Measurements from ENCODE around the gene RGL4. TPM values are rescaled to one million over a fixed set of nuclear protein-coding genes. Genes with fewer than 3 reads are reported as not detected.

Gene RGL4
- polyA plus RNA-seq, 2 donors = 0.40 to 0.73 TPM

GRCh38 chr22:23709107-23709506 is 18.3 kb downstream of the RGL4 start:
- H3K4me3 ChIP-seq (ENCODE audit: low read depth in 1 of 2, low read length in 2 of 2) = no peak overlapping the region
- H3K36me3 ChIP-seq (ENCODE audit: control insufficient read depth in 2 of 2, insufficient read depth in 2 of 2, low read length in 1 of 2) = peaks cover 10 to 27% of the 10 kb centered on the region in 2 donors
- H3K27ac ChIP-seq (ENCODE audit: low read depth in 2 of 2, low read length in 1 of 2) = no peak overlapping the region
- WGBS, 2 donors = 88 to 90% methylated on average over 2 of the region's 2 CpGs
- H3K4me1 ChIP-seq (ENCODE audit: control insufficient read depth in 2 of 2, insufficient read depth in 2 of 2, low read length in 1 of 2) = no peaks in the 10 kb centered on the region
- no peaks in the 10 kb centered on the region for H3K27me3 ChIP-seq (ENCODE audit: control insufficient read depth in 1 of 2, insufficient read depth in 2 of 2, low read length in 2 of 2)
- no peaks in the 10 kb centered on the region for H3K9me3 ChIP-seq (ENCODE audit: control insufficient read depth in 2 of 2, insufficient read depth in 1 of 2, low read depth in 1 of 2, low read length in 1 of 2)

GRCh38 chr22:23712256-23712655 is 21.4 kb downstream of the RGL4 start:
- no peak overlapping the region for H3K4me3 ChIP-seq (ENCODE audit: low read depth in 1 of 2, low read length in 2 of 2)
- no peaks in the 10 kb centered on the region for H3K9me3 ChIP-seq (ENCODE audit: control insufficient read depth in 2 of 2, insufficient read depth in 1 of 2, low read depth in 1 of 2, low read length in 1 of 2)
- peaks cover 3 to 21% of the 10 kb centered on the region in 2 donors for H3K36me3 ChIP-seq (ENCODE audit: control insufficient read depth in 2 of 2, insufficient read depth in 2 of 2, low read length in 1 of 2)
- no peaks in the 10 kb centered on the region for H3K27me3 ChIP-seq (ENCODE audit: control insufficient read depth in 1 of 2, insufficient read depth in 2 of 2, low read length in 2 of 2)
- no peak overlapping the region for H3K27ac ChIP-seq (ENCODE audit: low read depth in 2 of 2, low read length in 1 of 2)
- peaks cover under 1 to 3% of the 10 kb centered on the region in 2 donors for H3K4me1 ChIP-seq (ENCODE audit: control insufficient read depth in 2 of 2, insufficient read depth in 2 of 2, low read length in 1 of 2)
- WGBS, 2 donors = 94 to 95% methylated on average over 12 of the region's 12 CpGs

- 91 to 96% methylated on average over 28 of the region's 28 CpGs for WGBS, 2 donors
- H3K4me3 ChIP-seq (ENCODE audit: low read depth in 1 of 2, low read length in 2 of 2) = no peak overlapping the region
- H3K36me3 ChIP-seq (ENCODE audit: control insufficient read depth in 2 of 2, insufficient read depth in 2 of 2, low read length in 1 of 2) = peaks cover 0 to 18% of the 10 kb centered on the region in 2 donors
- H3K4me1 ChIP-seq (ENCODE audit: control insufficient read depth in 2 of 2, insufficient read depth in 2 of 2, low read length in 1 of 2) = peaks cover 5 to 6% of the 10 kb centered on the region in 2 donors
- H3K27ac ChIP-seq (ENCODE audit: low read depth in 2 of 2, low read length in 1 of 2) = no peak overlapping the region
- H3K27me3 ChIP-seq (ENCODE audit: control insufficient read depth in 1 of 2, insufficient read depth in 2 of 2, low read length in 2 of 2) = no peaks in the 10 kb centered on the region
- H3K9me3 ChIP-seq (ENCODE audit: control insufficient read depth in 2 of 2, insufficient read depth in 1 of 2, low read depth in 1 of 2, low read length in 1 of 2) = no peaks in the 10 kb centered on the region
Observed at GRCh38 chr22:23713696-23714595, 23.1 kb downstream of the RGL4 start.

- 89 to 90% methylated on average over 22 to 23 of the region's 23 CpGs for WGBS, 2 donors
- Histone ChIP-seq H3K9me3 (ENCODE audit: control insufficient read depth in 2 of 2, insufficient read depth in 1 of 2, low read depth in 1 of 2, low read length in 1 of 2) (no peaks in the 10 kb centered on the region), H3K4me1 (ENCODE audit: control insufficient read depth in 2 of 2, insufficient read depth in 2 of 2, low read length in 1 of 2) (peaks cover 5 to 6% of the 10 kb centered on the region in 2 donors), H3K27ac (ENCODE audit: low read depth in 2 of 2, low read length in 1 of 2) (no peak overlapping the region), H3K4me3 (ENCODE audit: low read depth in 1 of 2, low read length in 2 of 2) (no peak overlapping the region), H3K36me3 (ENCODE audit: control insufficient read depth in 2 of 2, insufficient read depth in 2 of 2, low read length in 1 of 2) (peaks cover 0 to 15% of the 10 kb centered on the region in 2 donors), H3K27me3 (ENCODE audit: control insufficient read depth in 1 of 2, insufficient read depth in 2 of 2, low read length in 2 of 2) (no peaks in the 10 kb centered on the region)
Observed at GRCh38 chr22:23714596-23715578, 24.1 kb downstream of the RGL4 start.

GRCh38 chr22:23715806-23716375 is 25.1 kb downstream of the RGL4 start:
- no peaks in the 10 kb centered on the region for H3K9me3 ChIP-seq (ENCODE audit: control insufficient read depth in 2 of 2, insufficient read depth in 1 of 2, low read depth in 1 of 2, low read length in 1 of 2)
- 72 to 73% methylated on average over 18 of the region's 18 CpGs for WGBS, 2 donors
- peak overlapping the region in 1 of 2 donors; percentile 89 for H3K4me3 ChIP-seq (ENCODE audit: low read depth in 1 of 2, low read length in 2 of 2)
- peaks cover 5 to 6% of the 10 kb centered on the region in 2 donors for H3K4me1 ChIP-seq (ENCODE audit: control insufficient read depth in 2 of 2, insufficient read depth in 2 of 2, low read length in 1 of 2)
- no peaks in the 10 kb centered on the region for H3K27me3 ChIP-seq (ENCODE audit: control insufficient read depth in 1 of 2, insufficient read depth in 2 of 2, low read length in 2 of 2)
- H3K27ac ChIP-seq (ENCODE audit: low read depth in 2 of 2, low read length in 1 of 2) = no peak overlapping the region
- H3K36me3 ChIP-seq (ENCODE audit: control insufficient read depth in 2 of 2, insufficient read depth in 2 of 2, low read length in 1 of 2) = peaks cover 0 to 15% of the 10 kb centered on the region in 2 donors

DNA sequence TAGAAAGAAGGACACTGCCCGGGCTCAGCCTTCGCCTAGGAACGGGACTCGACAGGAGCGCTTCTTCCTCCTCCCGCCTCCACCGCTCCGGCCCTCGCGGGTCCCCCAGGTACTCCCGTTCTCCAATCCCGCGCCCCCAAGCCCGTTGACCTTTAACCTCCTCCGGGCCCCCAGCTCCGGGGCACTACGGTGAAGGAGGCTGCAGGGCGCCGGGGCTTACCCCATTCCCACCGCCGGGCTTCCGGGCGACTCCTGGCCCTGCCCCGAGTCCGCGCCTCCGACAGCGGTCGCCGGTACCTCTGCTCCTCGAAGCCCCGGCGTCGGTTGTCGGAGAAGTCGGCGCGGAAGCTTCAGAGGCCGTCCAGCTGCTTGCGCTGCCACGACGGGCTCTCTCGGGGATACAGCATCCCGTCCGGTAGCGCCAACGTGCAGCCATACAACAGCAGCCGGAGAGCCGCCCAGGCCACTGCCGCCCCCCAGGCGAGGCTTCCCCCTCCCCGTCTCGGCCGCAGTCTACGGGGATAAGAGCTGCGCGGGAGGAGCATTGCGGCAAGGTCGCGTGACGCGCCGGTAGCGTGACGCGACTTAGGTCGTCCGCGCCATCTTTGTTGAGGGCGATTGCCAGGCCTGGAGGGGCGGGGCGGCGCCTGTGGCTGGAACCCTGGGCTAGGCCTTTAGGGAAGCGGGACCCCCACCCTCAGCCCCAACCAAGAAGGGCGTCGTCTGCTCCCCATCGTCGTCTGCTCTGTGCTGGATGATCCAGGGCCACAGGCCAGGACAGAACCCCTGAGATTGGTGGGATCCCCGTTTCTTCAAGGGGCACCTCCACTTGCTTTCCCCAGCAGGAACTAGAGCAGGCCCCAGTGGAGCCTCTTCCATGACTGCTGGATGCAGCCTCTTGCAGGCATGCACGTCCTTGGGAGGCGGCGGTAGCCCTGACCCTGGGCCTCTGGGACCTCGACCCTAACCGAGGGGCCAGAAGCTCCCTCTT is 26.3 kb downstream of the RGL4 start:
- H3K4me1 ChIP-seq (ENCODE audit: control insufficient read depth in 2 of 2, insufficient read depth in 2 of 2, low read length in 1 of 2) = peaks cover 5 to 6% of the 10 kb centered on the region in 2 donors

DNA sequence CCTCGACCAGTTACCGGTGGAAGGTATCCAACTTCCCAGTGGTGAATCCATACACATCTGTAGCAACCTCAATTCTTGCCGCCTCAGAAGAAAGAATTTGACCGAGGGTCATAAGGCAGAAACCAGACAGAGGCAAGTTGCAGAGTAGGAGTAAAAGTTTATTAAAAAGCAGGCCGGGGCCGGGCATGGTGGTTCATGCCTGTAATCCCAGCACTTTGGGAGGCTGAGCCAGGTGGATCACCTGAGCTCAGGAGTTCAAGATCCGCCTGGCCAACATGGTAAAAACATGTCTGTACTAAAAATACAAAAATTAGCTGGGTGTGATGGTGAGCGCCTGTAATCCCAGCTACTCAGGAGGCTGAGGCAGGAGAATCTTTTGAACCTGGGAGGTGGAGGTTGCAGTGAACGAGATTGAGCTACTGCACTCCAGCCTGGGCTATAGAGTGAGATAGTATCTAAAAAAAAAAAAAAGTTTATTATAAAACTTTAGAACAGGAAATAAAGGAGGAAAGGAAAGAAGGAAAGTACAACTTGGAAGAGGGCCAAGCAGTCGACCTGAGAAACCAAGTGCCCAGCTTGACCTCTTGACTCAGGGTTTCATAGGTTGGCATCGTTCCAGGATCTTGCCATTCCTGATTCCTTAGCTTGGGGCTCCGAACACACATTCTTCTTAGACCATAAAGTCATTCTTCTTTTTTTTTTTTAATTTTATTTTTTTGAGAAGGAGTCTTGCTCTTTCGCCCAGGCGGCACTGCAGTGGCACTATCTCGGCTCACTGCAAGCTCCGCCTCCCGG is 27.8 kb downstream of the RGL4 start:
- Histone ChIP-seq H3K9me3 (ENCODE audit: control insufficient read depth in 2 of 2, insufficient read depth in 1 of 2, low read depth in 1 of 2, low read length in 1 of 2) (no peaks in the 10 kb centered on the region), H3K36me3 (ENCODE audit: control insufficient read depth in 2 of 2, insufficient read depth in 2 of 2, low read length in 1 of 2) (peaks cover 0 to 10% of the 10 kb centered on the region in 2 donors), H3K27me3 (ENCODE audit: control insufficient read depth in 1 of 2, insufficient read depth in 2 of 2, low read length in 2 of 2) (no peaks in the 10 kb centered on the region), H3K27ac (ENCODE audit: low read depth in 2 of 2, low read length in 1 of 2) (no peak overlapping the region), H3K4me3 (ENCODE audit: low read depth in 1 of 2, low read length in 2 of 2) (no peak overlapping the region), H3K4me1 (ENCODE audit: control insufficient read depth in 2 of 2, insufficient read depth in 2 of 2, low read length in 1 of 2) (peaks cover 5 to 6% of the 10 kb centered on the region in 2 donors)
- 86 to 88% methylated on average over 17 of the region's 17 CpGs for WGBS, 2 donors

More for the DNA sequence above, 26.3 kb downstream of the RGL4 start:
- peak overlapping the region; percentile 84 to 89 for H3K4me3 ChIP-seq (ENCODE audit: low read depth in 1 of 2, low read length in 2 of 2)
- peaks cover 0 to 13% of the 10 kb centered on the region in 2 donors for H3K36me3 ChIP-seq (ENCODE audit: control insufficient read depth in 2 of 2, insufficient read depth in 2 of 2, low read length in 1 of 2)
- H3K27me3 ChIP-seq (ENCODE audit: control insufficient read depth in 1 of 2, insufficient read depth in 2 of 2, low read length in 2 of 2) = no peaks in the 10 kb centered on the region
- WGBS, 2 donors = 5 to 6% methylated on average over 66 to 84 of the region's 84 CpGs
- H3K9me3 ChIP-seq (ENCODE audit: control insufficient read depth in 2 of 2, insufficient read depth in 1 of 2, low read depth in 1 of 2, low read length in 1 of 2) = no peaks in the 10 kb centered on the region
- peak overlapping the region; percentile 37 to 71 for H3K27ac ChIP-seq (ENCODE audit: low read depth in 2 of 2, low read length in 1 of 2)

DNA sequence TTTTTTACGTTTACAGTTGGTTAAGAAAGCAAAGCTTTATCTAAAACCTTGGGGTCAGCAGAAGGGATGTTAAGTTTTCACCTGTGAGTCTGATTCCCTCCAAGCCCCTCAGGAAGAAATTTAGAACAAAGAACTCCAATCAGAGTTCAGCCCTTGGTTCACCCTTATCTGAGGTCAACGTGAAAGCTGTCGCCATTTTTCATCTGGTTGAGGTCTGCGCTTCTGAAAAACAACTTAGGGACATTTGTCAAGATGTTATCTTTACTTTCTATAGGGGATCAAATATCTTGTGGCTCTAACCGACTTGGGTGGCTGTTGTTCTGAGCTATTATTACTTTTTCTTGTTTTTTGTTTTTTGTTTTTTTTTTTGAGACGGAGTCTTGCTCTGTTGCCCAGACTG is 30.0 kb downstream of the RGL4 start:
- Histone ChIP-seq H3K36me3 (ENCODE audit: control insufficient read depth in 2 of 2, insufficient read depth in 2 of 2, low read length in 1 of 2) (no peaks in the 10 kb centered on the region), H3K4me1 (ENCODE audit: control insufficient read depth in 2 of 2, insufficient read depth in 2 of 2, low read length in 1 of 2) (peaks cover 5 to 6% of the 10 kb centered on the region in 2 donors), H3K9me3 (ENCODE audit: control insufficient read depth in 2 of 2, insufficient read depth in 1 of 2, low read depth in 1 of 2, low read length in 1 of 2) (no peaks in the 10 kb centered on the region), H3K27me3 (ENCODE audit: control insufficient read depth in 1 of 2, insufficient read depth in 2 of 2, low read length in 2 of 2) (no peaks in the 10 kb centered on the region), H3K4me3 (ENCODE audit: low read depth in 1 of 2, low read length in 2 of 2) (no peak overlapping the region), H3K27ac (ENCODE audit: low read depth in 2 of 2, low read length in 1 of 2) (no peak overlapping the region)
- 59% methylated on average over 6 of the region's 6 CpGs for WGBS, 2 donors

Measured in esophagus (tissue), 2 donors.